GM12864 (cell line): ENCODE measurements around the gene ARRB1.

ENCODE experiments used
- DNase-seq: peaks from one replicate; pipeline ENCODE4 v3.0.0-alpha.2; 2011; ENCODE audit warnings: low read depth
- H3K4me3 ChIP-seq: 2 replicates; pipeline ENCODE4 v1.5.1; 2011; ENCODE audit warnings: mild to moderate bottlenecking, low read depth, low read length, control low read depth
- TF ChIP-seq, protein P1 (sequence below): IDR thresholded peaks from 2 replicates; pipeline ENCODE4 v1.5.1; 2011; ENCODE audit warnings: low read depth, mild to moderate bottlenecking, moderate library complexity, low read length, control low read depth, inconsistent platforms; ENCODE audit errors: missing control alignments

The ARRB1 gene

GRCh38 chr11:75246671-75247350 lies 104.7 kb downstream of the ARRB1 start:
- TF ChIP-seq, protein P1, sequence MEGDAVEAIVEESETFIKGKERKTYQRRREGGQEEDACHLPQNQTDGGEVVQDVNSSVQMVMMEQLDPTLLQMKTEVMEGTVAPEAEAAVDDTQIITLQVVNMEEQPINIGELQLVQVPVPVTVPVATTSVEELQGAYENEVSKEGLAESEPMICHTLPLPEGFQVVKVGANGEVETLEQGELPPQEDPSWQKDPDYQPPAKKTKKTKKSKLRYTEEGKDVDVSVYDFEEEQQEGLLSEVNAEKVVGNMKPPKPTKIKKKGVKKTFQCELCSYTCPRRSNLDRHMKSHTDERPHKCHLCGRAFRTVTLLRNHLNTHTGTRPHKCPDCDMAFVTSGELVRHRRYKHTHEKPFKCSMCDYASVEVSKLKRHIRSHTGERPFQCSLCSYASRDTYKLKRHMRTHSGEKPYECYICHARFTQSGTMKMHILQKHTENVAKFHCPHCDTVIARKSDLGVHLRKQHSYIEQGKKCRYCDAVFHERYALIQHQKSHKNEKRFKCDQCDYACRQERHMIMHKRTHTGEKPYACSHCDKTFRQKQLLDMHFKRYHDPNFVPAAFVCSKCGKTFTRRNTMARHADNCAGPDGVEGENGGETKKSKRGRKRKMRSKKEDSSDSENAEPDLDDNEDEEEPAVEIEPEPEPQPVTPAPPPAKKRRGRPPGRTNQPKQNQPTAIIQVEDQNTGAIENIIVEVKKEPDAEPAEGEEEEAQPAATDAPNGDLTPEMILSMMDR = no peak
- DNase-seq = no peak

DNA sequence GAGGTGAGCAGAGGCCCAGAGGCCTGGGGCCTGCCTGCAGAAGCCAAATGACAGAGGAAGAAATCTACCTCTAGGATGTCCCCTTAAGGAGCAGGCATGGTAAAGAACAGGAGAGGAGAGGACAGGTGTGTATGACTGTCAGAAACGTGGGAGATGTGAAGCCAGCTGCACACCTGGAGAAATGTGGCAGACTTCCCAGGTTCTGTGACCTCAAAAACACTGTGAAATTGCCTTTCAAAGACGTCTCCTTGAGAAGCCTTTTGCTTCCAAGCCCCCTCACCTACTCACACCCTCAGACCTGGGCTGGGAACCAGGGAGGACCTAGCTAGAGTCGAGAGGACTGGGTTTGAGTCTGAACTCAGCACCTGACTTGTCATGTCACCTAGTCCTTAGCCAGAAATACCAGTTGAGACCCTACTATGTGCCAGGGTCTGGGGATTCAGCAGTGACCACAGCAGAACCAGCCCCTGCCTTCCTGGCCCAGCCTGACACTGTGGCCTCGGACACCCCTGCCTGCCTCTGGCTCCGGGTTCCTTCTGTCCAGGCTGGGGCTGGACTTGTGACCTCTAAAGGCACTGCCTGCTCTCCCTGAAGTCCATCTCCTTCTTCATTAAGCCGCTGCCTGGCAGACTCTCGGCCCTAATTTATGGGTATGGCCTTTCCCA lies 105.3 kb downstream of the ARRB1 start:
- no peak for DNase-seq
- no peak overlapping the region for H3K4me3 ChIP-seq
- TF ChIP-seq, protein P1 = no peak

More at GRCh38 chr11:75246671-75247350, 104.7 kb downstream of the ARRB1 start:
- H3K4me3 ChIP-seq = no peak overlapping the region

DNA sequence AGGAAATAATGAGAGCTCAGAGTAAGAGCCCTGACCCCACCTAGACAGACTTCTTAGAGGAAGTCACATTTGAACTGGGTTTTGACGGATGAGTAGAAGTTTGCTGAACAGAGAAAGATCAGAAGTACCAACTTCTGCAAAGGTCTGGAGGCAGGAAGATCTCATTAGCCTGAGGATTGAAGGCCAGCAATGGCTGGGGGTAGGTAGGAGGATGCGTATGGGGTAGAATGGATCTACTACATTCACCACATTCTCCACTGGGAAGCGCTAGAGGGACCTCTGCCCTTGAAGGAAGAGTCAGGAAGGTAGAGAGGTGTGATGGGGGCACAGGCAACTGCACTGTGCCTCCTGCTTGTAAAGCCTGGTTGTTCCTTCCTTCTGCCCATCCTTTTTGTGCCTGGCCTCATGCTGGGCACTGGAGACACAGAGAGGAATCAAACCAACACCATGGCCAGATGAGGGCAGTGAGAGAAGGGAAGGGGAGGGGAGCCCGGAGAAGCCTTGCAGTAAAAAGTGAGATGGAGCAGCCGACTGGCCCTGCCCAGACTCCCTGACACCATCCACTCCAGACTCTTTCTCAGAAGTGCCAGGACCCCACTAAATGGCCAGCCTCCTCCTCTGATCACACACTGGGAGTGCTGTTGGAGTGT lies 106.0 kb downstream of the ARRB1 start:
- TF ChIP-seq, protein P1 = no peak
- no peak for DNase-seq
- H3K4me3 ChIP-seq = no peak overlapping the region

DNA sequence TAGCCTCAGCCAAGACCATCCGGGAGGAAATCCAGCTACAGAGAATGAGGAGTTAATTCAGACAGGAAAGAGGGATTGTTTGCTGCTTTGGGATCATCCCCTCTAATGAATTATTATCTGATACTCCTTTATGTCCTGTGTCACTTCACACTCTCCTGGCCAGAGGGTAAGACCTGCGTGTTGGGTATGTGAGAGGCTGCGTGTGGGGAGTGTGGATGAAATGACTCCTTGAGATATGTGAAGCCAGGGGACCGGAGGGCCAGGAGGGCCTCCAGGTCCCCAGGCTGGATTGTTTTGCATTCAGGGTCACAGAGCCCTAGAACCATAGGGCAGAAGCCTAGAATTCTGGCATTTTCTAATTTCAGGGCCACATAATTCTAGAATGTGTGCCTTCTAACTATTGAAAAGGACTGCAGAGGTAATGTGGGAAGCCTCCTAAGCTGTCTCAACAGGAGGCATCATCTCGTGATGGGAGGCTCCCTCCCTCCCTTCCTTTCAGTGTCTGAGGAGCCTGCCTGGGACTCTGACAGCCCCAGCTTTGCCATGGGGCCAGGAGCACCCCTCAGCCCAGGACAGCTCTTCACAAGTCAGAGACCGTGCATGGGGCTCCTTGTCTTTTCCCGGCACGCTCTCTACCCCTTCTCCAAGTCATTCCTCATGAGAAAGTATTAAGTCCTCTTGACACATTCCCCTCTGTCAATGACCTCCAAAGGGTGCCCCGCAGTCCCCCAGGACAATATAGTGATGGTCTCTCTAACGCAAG lies 107.2 kb downstream of the ARRB1 start:
- no peak for DNase-seq
- TF ChIP-seq, protein P1 = no peak
- no peak overlapping the region for H3K4me3 ChIP-seq

GRCh38 chr11:75242722-75243600 lies 108.5 kb downstream of the ARRB1 start:
- no peak for DNase-seq
- no peak overlapping the region for H3K4me3 ChIP-seq
- TF ChIP-seq, protein P1 = no peak
